Activated CD8-positive, alpha-beta memory T cell treated with anti-CD3 and anti-CD28 coated beads for 4 hours (primary cell): ENCODE measurements around the gene MXRA7.
"Not testable (repeated sequence)": the region's sequence is repeated elsewhere in the genome, so short reads cannot be mapped to it uniquely, and the experiment has no call there.

Source experiments
- DNase-seq, 2 donors: peaks; one replicate each; pipeline ENCODE4 v3.0.0-alpha.2; 2020; ENCODE audit warnings: low read depth in 2 of 2

The MXRA7 gene, protein sequence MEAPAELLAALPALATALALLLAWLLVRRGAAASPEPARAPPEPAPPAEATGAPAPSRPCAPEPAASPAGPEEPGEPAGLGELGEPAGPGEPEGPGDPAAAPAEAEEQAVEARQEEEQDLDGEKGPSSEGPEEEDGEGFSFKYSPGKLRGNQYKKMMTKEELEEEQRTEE

DNA sequence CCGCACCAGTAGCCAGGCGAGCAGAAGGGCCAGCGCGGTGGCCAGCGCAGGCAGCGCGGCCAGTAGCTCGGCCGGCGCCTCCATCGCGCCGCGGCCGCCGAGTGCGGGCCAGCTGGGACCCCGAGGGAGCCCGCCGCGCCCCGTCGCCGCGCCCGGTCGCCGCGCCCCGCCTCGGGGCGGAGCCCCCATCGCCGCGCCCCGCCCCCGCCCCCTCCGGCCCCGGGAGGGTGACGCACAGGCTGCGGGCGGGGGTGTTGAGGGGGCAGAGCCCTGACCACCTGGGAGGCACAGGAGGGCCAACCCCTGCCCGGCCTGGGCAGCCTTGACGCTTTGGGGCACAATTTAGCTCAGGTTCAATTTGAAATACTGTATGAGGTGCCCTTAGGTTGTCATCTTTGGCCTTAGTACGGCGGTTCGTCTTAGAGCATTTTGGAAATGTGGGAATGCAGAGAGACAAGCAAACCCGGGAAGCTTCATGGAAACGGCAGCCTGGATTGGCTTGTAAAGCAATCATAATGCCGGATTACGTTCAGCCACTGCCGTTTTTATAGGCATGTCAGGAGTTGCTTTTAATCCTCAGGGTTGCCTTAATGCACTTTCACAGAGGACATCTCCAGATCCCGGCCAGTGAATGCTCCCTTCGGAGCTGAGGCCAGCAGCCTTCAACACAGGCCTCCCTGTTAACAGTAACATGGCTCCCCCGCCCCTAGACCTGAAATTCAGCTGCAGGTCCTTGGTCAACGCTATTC, at the start of gene MXRA7:
MXRA7 (minus strand) TSS at position 103 of the 749 bp plus-strand sequence; CDS start at position 84, 19 bp downstream.
- DNase-seq = peak; percentile 26 to 31

- no peak for DNase-seq
Measured at GRCh38 chr17:76758570-76758969, 47.8 kb upstream of the MXRA7 start.

- DNase-seq = no peak
Measured at GRCh38 chr17:76757256-76757655, 46.5 kb upstream of the MXRA7 start.

- no peak for DNase-seq
Measured at GRCh38 chr17:76755285-76755684, 44.5 kb upstream of the MXRA7 start.

GRCh38 chr17:76753061-76753961, 42.5 kb upstream of the MXRA7 start:
- DNase-seq = no peak

DNA sequence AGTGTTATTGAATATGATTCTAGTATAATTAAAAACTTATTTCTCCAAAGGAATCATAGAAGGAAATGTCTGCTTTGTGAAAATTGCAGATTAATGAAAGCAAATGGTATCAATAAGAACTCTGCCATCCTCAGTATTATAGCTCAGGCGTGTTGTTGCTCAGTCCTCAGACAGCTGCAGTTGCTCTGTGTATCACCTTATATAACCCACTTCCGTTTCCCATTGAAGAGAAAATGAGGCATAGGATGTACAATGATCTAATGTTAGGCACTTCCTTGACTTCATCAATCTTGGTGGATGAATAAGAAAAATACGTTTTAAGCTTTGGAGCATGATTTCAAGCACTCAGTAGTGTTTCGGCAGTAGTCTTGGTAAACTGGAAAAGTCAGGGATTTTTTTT, 41.2 kb upstream of the MXRA7 start:
- DNase-seq = no peak

DNA sequence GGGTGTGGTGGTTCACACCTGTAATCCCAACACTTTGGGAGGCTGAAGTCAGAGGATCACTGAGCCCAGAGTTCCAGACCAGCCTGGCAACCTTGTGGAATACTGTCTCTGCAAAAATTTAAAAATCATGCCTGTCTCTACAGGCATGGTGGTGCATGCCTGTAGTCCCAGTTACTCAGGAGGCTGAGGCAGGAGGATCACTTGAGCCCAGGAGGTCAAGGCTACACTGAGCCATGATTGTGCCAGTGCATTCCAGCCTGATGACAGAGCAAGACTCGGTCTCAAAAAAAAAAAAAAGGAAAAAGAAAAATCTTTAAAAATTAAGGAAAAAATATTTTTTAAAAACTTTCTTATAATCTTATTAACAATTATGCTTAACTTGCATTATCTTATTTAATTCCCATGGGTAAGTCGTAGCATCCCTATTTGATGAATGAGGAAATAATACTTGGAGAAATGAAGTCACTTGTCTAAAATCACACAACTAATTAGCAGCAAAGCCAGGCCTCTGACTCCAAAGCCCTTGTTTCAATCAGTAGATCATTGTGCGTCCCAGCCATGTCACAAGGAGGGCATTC, 40.7 kb upstream of the MXRA7 start:
- DNase-seq = no peak

GRCh38 chr17:76748657-76749056, 37.9 kb upstream of the MXRA7 start:
- DNase-seq = no peak

DNA sequence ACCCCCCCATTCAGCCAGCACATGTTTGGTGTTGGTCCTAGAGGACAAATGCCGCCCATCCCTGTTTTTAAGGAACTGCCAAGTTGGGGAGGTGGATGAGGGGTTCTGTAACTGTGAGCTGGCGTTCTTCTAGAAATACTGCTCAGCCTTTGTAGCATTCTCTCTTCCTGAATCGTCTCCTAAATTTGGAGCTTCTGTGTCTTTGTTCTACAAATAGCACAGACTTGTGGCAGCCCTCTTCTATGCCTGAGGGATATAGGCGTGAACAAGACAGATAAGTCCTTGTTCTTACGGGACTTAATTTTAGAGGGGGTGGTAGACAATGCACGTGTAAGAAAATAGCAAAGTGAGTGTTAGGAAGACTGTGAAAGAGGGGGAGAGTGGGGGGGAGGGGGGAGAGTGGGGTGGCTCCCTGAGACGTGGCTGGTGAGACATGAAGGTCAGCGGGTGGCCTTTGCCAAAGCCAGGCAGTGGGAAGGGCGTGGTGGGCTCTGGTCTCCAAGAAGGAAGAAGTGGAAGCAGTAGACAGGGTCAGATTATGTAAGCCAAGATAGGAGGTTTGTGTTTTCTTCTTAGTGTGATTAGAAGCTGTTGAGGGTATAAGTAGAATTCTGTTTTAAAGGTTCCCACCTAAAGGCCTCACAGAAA, 37.1 kb upstream of the MXRA7 start:
- DNase-seq = no peak

DNA sequence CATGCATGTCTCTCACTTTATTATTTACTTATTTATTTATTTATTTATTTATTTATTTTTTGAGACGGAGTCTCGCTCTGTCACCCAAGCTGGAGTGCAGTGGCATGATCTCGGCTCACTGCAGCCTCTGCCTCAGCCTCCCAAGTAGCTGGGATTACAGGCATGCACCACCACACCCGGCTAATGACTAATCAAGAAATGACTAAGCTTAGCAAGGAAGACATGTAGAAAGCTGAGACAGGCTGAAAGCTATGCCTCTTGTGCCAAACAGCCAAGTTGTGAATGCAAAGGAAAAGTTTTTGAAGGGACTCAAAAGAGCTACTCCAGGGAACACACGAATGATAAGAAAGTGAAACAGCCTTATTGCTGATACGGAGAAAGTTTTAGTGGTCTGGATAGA, 35.0 kb upstream of the MXRA7 start:
- DNase-seq = not testable (repeated sequence)

DNA sequence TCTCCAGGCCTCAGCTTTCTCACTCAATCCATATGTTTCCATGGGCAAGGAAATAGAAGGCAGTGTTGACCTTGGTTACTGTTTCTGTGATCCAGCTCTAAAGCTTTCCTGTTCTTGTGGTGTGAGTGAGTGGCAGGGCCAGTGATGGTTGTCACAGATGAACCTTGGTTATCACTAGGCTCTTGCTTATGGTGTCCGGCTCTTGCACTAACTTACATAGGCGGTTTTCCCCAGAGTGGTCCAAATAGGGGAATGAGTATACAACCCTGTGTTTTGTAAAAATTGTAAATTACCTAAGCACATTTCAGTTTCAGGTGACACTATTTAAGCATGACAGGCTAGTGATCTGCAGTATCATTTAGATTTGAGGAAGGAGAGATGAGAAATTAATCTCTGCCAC, 34.0 kb upstream of the MXRA7 start:
- no peak for DNase-seq

- DNase-seq = no peak
Measured at GRCh38 chr17:76742958-76743357, 32.2 kb upstream of the MXRA7 start.

- no peak for DNase-seq
Measured at GRCh38 chr17:76740329-76741118, 29.8 kb upstream of the MXRA7 start.

DNA sequence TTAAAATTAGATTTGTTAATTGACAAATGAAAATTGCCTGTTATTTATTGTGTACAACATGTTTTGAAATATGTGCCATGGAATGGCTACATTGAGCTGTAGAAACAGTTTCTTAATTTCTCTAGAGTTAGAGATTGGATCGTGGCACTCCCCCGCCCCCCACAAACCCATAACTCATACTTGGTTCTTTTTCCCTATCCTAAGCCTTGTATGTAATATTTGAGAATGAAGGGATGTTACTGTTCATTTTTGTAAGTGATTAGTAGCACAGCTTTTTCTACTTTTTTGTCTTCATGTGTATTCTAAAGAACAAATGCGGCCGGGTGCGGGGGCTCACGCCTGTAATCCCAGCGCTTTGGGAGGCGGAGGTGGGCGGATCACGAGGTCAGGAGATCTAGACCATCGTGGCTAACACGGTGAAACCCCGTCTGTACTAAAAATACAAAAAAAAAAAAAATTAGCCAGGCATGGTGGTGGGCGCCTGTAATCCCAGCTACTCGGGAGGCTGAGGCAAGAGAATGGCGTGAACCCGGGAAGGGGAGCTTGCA, 28.9 kb upstream of the MXRA7 start:
- not testable (repeated sequence) for DNase-seq

DNA sequence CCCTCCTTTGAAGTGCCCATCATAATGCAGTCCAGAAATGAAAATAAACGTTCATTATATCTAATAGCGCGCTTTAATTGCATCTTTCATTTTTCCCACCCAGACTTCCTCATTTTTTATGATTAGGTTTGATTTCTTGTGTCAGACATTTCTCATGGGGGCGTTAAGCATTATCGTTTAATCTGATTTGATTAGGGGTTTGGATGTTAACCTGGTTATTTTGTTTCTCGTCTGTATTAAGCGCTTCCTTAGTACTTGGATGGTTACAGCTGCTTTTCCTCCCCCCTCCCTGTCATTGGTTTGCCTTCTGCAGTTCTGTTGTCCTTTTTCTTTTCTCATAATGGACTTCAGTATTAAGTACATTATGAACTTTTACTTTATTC, 27.7 kb upstream of the MXRA7 start:
- DNase-seq = no peak

- peak; percentile 81 to 84 for DNase-seq
Measured at GRCh38 chr17:76737676-76738467, 27.1 kb upstream of the MXRA7 start, which contains the start of gene MFSD11. Gene MFSD11 (plus strand): TSS chr17:76738119. CDS start chr17:76738353, 234 bp downstream.

- peak; percentile 96 to 97 for DNase-seq
Measured at GRCh38 chr17:76737082-76737675, 26.4 kb upstream of the MXRA7 start, which contains the start of gene SRSF2. Gene SRSF2 (minus strand): TSS chr17:76737331. CDS start chr17:76737160, 171 bp downstream.

- DNase-seq = no peak
Measured at GRCh38 chr17:76736349-76737081, 25.8 kb upstream of the MXRA7 start.
